Measurements from ENCODE around the gene CELF1. TPM values are rescaled to one million over a fixed set of nuclear protein-coding genes. Genes with fewer than 3 reads are reported as not detected.

The CELF1 gene
- total and polyA plus RNA-seq, 9 of the 15 experiments (the other 6 are each of a cell fraction or from before 2014, with no cell fraction given): 11.3 to 142 (median 77.4) TPM

DNA sequence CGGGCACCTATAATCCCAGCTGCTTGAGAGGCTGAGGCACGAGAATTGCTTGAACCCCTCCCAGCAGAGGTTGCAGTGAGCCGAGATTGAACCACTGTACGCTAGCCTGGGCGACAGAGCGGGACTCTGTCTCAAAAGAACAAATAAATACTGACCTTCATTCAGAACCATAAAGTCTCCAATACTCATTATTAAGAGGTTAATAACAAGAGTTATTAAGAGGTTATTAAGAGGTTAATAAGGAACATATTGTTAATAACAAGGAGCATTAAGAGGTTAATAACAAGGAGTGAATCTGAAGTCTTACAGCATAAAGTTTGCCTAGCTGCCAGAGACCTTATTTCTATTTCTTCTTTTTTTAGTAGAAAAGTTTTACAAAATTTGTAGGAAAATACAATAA is 7.6 kb downstream of the CELF1 start (continued):
- no peak for TF ChIP-seq FOS (IDR thresholded peaks at IDR 0.05; ENCODE audit: extremely low read depth, insufficient read length)
- TF ChIP-seq EWSR1 (IDR thresholded peaks at IDR 0.05; ENCODE audit: borderline replicate concordance, low read depth, partially characterized antibody): no peak
- TF ChIP-seq, protein P1, sequence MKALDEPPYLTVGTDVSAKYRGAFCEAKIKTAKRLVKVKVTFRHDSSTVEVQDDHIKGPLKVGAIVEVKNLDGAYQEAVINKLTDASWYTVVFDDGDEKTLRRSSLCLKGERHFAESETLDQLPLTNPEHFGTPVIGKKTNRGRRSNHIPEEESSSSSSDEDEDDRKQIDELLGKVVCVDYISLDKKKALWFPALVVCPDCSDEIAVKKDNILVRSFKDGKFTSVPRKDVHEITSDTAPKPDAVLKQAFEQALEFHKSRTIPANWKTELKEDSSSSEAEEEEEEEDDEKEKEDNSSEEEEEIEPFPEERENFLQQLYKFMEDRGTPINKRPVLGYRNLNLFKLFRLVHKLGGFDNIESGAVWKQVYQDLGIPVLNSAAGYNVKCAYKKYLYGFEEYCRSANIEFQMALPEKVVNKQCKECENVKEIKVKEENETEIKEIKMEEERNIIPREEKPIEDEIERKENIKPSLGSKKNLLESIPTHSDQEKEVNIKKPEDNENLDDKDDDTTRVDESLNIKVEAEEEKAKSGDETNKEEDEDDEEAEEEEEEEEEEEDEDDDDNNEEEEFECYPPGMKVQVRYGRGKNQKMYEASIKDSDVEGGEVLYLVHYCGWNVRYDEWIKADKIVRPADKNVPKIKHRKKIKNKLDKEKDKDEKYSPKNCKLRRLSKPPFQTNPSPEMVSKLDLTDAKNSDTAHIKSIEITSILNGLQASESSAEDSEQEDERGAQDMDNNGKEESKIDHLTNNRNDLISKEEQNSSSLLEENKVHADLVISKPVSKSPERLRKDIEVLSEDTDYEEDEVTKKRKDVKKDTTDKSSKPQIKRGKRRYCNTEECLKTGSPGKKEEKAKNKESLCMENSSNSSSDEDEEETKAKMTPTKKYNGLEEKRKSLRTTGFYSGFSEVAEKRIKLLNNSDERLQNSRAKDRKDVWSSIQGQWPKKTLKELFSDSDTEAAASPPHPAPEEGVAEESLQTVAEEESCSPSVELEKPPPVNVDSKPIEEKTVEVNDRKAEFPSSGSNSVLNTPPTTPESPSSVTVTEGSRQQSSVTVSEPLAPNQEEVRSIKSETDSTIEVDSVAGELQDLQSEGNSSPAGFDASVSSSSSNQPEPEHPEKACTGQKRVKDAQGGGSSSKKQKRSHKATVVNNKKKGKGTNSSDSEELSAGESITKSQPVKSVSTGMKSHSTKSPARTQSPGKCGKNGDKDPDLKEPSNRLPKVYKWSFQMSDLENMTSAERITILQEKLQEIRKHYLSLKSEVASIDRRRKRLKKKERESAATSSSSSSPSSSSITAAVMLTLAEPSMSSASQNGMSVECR (CRISPR knock-in tag; IDR thresholded peaks at IDR 0.05): no peak
- TF ChIP-seq, protein P2, sequence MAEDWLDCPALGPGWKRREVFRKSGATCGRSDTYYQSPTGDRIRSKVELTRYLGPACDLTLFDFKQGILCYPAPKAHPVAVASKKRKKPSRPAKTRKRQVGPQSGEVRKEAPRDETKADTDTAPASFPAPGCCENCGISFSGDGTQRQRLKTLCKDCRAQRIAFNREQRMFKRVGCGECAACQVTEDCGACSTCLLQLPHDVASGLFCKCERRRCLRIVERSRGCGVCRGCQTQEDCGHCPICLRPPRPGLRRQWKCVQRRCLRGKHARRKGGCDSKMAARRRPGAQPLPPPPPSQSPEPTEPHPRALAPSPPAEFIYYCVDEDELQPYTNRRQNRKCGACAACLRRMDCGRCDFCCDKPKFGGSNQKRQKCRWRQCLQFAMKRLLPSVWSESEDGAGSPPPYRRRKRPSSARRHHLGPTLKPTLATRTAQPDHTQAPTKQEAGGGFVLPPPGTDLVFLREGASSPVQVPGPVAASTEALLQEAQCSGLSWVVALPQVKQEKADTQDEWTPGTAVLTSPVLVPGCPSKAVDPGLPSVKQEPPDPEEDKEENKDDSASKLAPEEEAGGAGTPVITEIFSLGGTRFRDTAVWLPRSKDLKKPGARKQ (CRISPR knock-in tag; IDR thresholded peaks at IDR 0.05): no peak
- TF ChIP-seq NR4A1 (CRISPR knock-in tag; IDR thresholded peaks at IDR 0.05): no peak
- no peak for TF ChIP-seq NR4A1 (tag; IDR thresholded peaks at IDR 0.05)
- TF ChIP-seq CC2D1A (IDR thresholded peaks at IDR 0.05): no peak
